SK-N-SH (cell line): ENCODE results near the gene DIS3L. TPM values are rescaled to one million over a fixed set of nuclear protein-coding genes. Genes with fewer than 3 reads are reported as not detected.
A peak's percentile ranks its signal among the peaks of the same experiment; 100 is the strongest.

ENCODE experiments used
- CTCF ChIA-PET: fragments of 300-600, 350-600 bp; formaldehyde crosslinking; extraction: SDS; loops from one replicate; lab custom pipeline; 2021; lab: Yijun Ruan, JAX
- POLR2A ChIA-PET: fragments of 350-600 bp; sonication (Branson Sonifier 250); formaldehyde crosslinking; extraction: SDS; loops from one replicate; lab custom pipeline; 2020; ENCODE audit warnings: antibody characterized with exemption, inconsistent platforms; lab: Yijun Ruan, JAX
- DNase-seq: peaks from one replicate; pipeline ENCODE4 v3.0.0; 2012
- H2AFZ ChIP-seq: fragments of 200-600 bp; sonication (generic); 2 replicates; pipeline ENCODE4 v1.8.1; 2016; ENCODE audit warnings: antibody characterized with exemption, mild to moderate bottlenecking, low read depth
- H3F3A ChIP-seq: fragments of 200-600 bp; sonication (generic); replicated peaks from 2 replicates; pipeline ENCODE3; 2016; ENCODE audit warnings: antibody characterized with exemption, mild to moderate bottlenecking; ENCODE audit not compliant: insufficient read depth
- H3K27ac ChIP-seq, 2 experiments: fragments of 200-500 bp in 1 of 2; fragments of 200-600 bp in 1 of 2; sonication (Bioruptor generic) in 1 of 2; sonication (generic), shearing (Covaris generic) in 1 of 2; 2 replicates each; pipeline versions ENCODE4 v1.5.1 to v1.6.1; 2014 to 2016; ENCODE audit warnings: low read depth in 2 of 2, inconsistent platforms in 1 of 2, low read length in 1 of 2, mild to moderate bottlenecking in 1 of 2, mixed read lengths in 1 of 2
- H3K27me3 ChIP-seq: fragments of 200-600 bp; sonication (generic), shearing (Covaris generic); 2 replicates; pipeline ENCODE4 v1.6.1; 2016; ENCODE audit warnings: mixed run types; ENCODE audit not compliant: insufficient read depth
- H3K36me3 ChIP-seq, 2 experiments: fragments of 200-500 bp in 1 of 2; fragments of 200-600 bp in 1 of 2; sonication (Bioruptor generic) in 1 of 2; sonication (generic) in 1 of 2; replicated peaks in 1 of 2; 2 replicates each; pipeline versions ENCODE3 to v1.5.1; 2014 to 2016; ENCODE audit warnings: low read length in 1 of 2, mild to moderate bottlenecking in 1 of 2; ENCODE audit not compliant: insufficient read depth in 2 of 2, control insufficient read depth in 1 of 2
- H3K4me1 ChIP-seq, 2 experiments: fragments of 200-500 bp in 1 of 2; fragments of 200-600 bp in 1 of 2; sonication (Bioruptor generic) in 1 of 2; sonication (generic), shearing (Covaris generic) in 1 of 2; 2 replicates each; pipeline versions ENCODE4 v1.5.1 to v1.6.1; 2014 to 2016; ENCODE audit warnings: low read depth in 1 of 2, low read length in 1 of 2, mixed run types in 1 of 2; ENCODE audit not compliant: insufficient read depth in 2 of 2, control insufficient read depth in 1 of 2
- H3K4me2 ChIP-seq: fragments of 200-600 bp; sonication (generic), shearing (Covaris generic); 2 replicates; pipeline ENCODE4 v1.6.1; 2017; ENCODE audit warnings: mixed run types
- H3K4me3 ChIP-seq, 2 experiments: fragments of 200-500 bp in 1 of 2; fragments of 200-600 bp in 1 of 2; sonication (Bioruptor generic) in 1 of 2; sonication (generic), shearing (Covaris generic) in 1 of 2; 2 replicates each; pipeline versions ENCODE4 v1.5.1 to v1.8.1; 2014 to 2016; ENCODE audit warnings: low read depth in 2 of 2, inconsistent platforms in 1 of 2, low read length in 1 of 2, mild to moderate bottlenecking in 1 of 2, mixed read lengths in 1 of 2, moderate library complexity in 1 of 2
- H3K79me2 ChIP-seq: fragments of 200-600 bp; sonication (generic); 2 replicates; pipeline ENCODE4 v1.8.1; 2017; ENCODE audit warnings: mild to moderate bottlenecking; ENCODE audit not compliant: insufficient read depth
- H3K9ac ChIP-seq: fragments of 200-600 bp; sonication (generic); 2 replicates; pipeline ENCODE4 v1.6.1; 2017; ENCODE audit warnings: mixed run types
- H3K9me2 ChIP-seq: fragments of 200-600 bp; sonication (generic); 2 replicates; pipeline ENCODE4 v1.6.1; 2017; ENCODE audit warnings: mixed run types
- H3K9me3 ChIP-seq: fragments of 200-600 bp; sonication (generic); 2 replicates; pipeline ENCODE4 v1.6.1; 2017; ENCODE audit warnings: mixed run types, mild to moderate bottlenecking, moderate library complexity
- H4K20me1 ChIP-seq: fragments of 200-600 bp; sonication (generic); 2 replicates; pipeline ENCODE4 v1.6.1; 2017; ENCODE audit warnings: mild to moderate bottlenecking, mixed run types; ENCODE audit not compliant: insufficient read depth
- CHD2 ChIP-seq: fragments of 150-350 bp; IDR thresholded peaks from 2 replicates; pipeline ENCODE4 v1.6.1; 2018; ENCODE audit warnings: low read length; ENCODE audit not compliant: partially characterized antibody
- ELF1 ChIP-seq: IDR thresholded peaks from 2 replicates; pipeline ENCODE4 v1.4.0; 2012
- EP300 ChIP-seq, 2 experiments: IDR thresholded peaks; 2 replicates each; pipeline versions ENCODE4 v1.4.0 to v1.6.1; 2012; ENCODE audit warnings: borderline replicate concordance in 1 of 2, low read depth in 1 of 2, low read length in 1 of 2
- EZH2phosphoT487 ChIP-seq: fragments of 200-600 bp; sonication (generic); IDR thresholded peaks from 2 replicates; pipeline ENCODE4 v1.6.1; 2017; ENCODE audit warnings: low read depth, mixed run types, mild to moderate bottlenecking, antibody characterized with exemption, moderate library complexity, borderline replicate concordance
- FOSL2 ChIP-seq: IDR thresholded peaks from 2 replicates; pipeline ENCODE4 v1.4.0; 2012; ENCODE audit warnings: low read depth, mild to moderate bottlenecking, moderate library complexity, borderline replicate concordance
- FOXJ3 ChIP-seq: sonication (generic); formaldehyde crosslinking; IDR thresholded peaks from 2 replicates; pipeline ENCODE4 v1.5.1; 2020; ENCODE audit warnings: mild to moderate bottlenecking, missing genetic modification reagents
- GABPA ChIP-seq: IDR thresholded peaks from 2 replicates; pipeline ENCODE4 v1.4.0; 2012; ENCODE audit warnings: low read depth, mild to moderate bottlenecking
- GATA2 ChIP-seq: sonication (generic); formaldehyde crosslinking; IDR thresholded peaks from 2 replicates; pipeline ENCODE4 v1.5.0; 2020; ENCODE audit warnings: mild to moderate bottlenecking, missing genetic modification reagents
- IRF3 ChIP-seq: fragments of 150-350 bp; IDR thresholded peaks from 2 replicates; pipeline ENCODE4 v1.6.1; 2016; ENCODE audit warnings: mild to moderate bottlenecking, low read depth, low read length
- JUND ChIP-seq: IDR thresholded peaks from 2 replicates; pipeline ENCODE4 v1.4.0; 2012
- MAX ChIP-seq: IDR thresholded peaks from 2 replicates; pipeline ENCODE4 v1.4.0; 2012; ENCODE audit warnings: low read depth
- NFIC ChIP-seq: IDR thresholded peaks from 2 replicates; pipeline ENCODE4 v1.4.0; 2012; ENCODE audit warnings: borderline replicate concordance
- NRF1 ChIP-seq: IDR thresholded peaks from 2 replicates; pipeline ENCODE4 v1.6.1; 2012; ENCODE audit warnings: low read depth, mild to moderate bottlenecking, low read length
- RFX5 ChIP-seq: IDR thresholded peaks from 2 replicates; pipeline ENCODE4 v1.6.1; 2012; ENCODE audit warnings: mild to moderate bottlenecking, improper control_type of control experiment, low read length
- TCF12 ChIP-seq: IDR thresholded peaks from 2 replicates; pipeline ENCODE4 v1.4.0; 2012
- USF2 ChIP-seq: fragments of 150-350 bp; IDR thresholded peaks from 2 replicates; pipeline ENCODE4 v1.6.1; 2017; ENCODE audit warnings: antibody characterized with exemption, low read length, low read depth, borderline replicate concordance
- YY1 ChIP-seq: IDR thresholded peaks from 2 replicates; pipeline ENCODE4 v1.4.0; 2012; ENCODE audit warnings: low read depth, mild to moderate bottlenecking
- WGBS: methylation state at CpG from one replicate; pipeline ENCODE4 v1.1.6; 2017; ENCODE audit warnings: low lambda C conversion rate; 5-methylcytosine and 5-hydroxymethylcytosine counted together
- polyA plus RNA-seq, 3 experiments: library from polyadenylated mRNA; depleted of rRNA; stranded (reverse); fragments of >200 nt; gene quantifications; 2 replicates each; pipeline ENCODE4 v1.2.3, GENCODE V29; 2012
- TF ChIP-seq, protein P1 (sequence below): IDR thresholded peaks from 2 replicates; pipeline ENCODE4; 2012

The DIS3L gene
- polyA plus RNA-seq, 1 of the 3 experiments (the other 2 are of a cell fraction): 11.5 TPM

DNA sequence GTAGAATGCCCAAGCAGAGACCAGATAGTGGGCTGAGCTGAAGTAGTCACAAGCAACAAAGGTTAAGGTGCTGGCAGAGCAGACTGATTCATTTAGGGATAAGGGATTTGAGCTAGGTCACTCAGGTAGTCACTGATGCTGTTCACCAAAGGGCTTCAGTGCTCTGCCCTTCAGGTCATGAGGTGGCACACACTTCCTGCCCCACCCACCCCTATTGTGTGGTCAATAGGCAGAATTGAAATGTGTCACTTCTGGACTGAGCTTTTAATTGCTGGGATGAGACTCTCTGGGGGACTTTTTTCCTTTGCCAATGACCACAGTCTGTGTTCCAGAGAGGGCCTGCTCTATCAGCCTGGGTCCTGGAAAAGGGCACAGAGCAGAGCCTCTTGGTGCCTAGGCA lies 2.9 kb upstream of the DIS3L start:
- Histone ChIP-seq H3K4me3 (no peak overlapping the region), H3K9me2 (no peaks in the 10 kb centered on the region), H3F3A (peaks cover 25% of the 10 kb centered on the region), H3K27ac (no peak overlapping the region), H3K36me3 (no peaks in the 10 kb centered on the region), H3K4me1 (peaks cover 24 to 26% of the 10 kb centered on the region in 2 experiments; a peak in 3 of 4 replicates), H3K79me2 (peaks cover 5% of the 10 kb centered on the region), H3K4me2 (no peak overlapping the region), H2AFZ (no peak overlapping the region), H3K9ac (no peak overlapping the region), H3K27me3 (no peaks in the 10 kb centered on the region), H4K20me1 (no peaks in the 10 kb centered on the region), H3K9me3 (no peaks in the 10 kb centered on the region)
- ChIA-PET CTCF (interaction anchor here (1.0 to 1.6 kb wide), 3 partner anchors 12 to 374 kb away, joined by 3 to 7 read pairs (median 3); no protein-coding TSS in a partner anchor), POLR2A (no interaction called here)
- no peak for DNase-seq
- TF ChIP-seq IRF3: no peak
- no peak for TF ChIP-seq USF2
- no peak for TF ChIP-seq GATA2 (CRISPR knock-in tag)
- no peak for TF ChIP-seq JUND
- no peak for TF ChIP-seq RFX5
- no peak for TF ChIP-seq NRF1
- no peak for TF ChIP-seq MAX
- no peak for TF ChIP-seq EP300 (IDR thresholded peaks at IDR 0.05; ENCODE audit: borderline replicate concordance in 1 of 2, low read depth in 1 of 2, low read length in 1 of 2)
- TF ChIP-seq GABPA: no peak
- no peak for TF ChIP-seq FOSL2
- no peak for TF ChIP-seq NFIC
- TF ChIP-seq YY1: no peak

DNA sequence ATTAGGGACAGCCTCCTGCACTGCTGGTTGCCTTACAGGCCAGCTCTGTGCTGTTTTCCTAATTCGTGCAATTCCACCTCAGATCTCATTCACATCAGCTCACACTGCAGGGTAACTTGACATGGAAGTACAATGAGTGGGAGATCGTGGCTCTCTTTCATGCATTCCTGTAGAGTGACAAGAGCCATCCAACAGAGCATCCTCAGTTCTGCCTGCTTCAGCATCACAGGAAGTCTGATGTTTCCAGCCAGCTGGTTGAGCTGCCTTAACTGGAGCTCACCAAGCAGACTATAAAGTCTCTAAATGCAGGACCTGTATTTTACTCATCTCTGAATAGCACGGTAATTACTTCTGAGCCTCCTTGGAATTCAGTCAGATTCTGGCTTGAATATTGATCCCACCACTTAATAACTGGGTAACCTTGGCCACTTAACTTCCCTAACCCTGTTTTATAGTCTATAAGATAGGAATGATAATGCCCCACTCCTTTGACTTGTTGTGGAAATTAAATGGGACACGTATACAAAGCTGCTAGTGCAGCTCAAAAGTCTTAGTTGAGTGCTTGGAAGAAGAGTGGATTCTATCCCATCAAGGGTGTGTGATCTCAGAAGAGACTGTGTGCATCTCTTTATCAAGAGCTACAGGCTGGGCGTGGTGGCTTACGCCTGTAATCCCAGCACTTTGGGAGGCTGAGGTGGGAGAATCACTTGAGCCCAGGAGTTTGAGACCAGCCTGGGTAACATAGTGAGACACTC lies 1.4 kb upstream of the DIS3L start:
- Histone ChIP-seq H2AFZ (no peak overlapping the region; the same call in 1 of the 2 replicates), H3F3A (peaks cover 26% of the 10 kb centered on the region), H3K79me2 (peaks cover 19% of the 10 kb centered on the region), H4K20me1 (no peaks in the 10 kb centered on the region), H3K9me3 (no peaks in the 10 kb centered on the region), H3K27ac (no peak overlapping the region), H3K36me3 (no peaks in the 10 kb centered on the region), H3K27me3 (no peaks in the 10 kb centered on the region), H3K4me3 (no peak overlapping the region), H3K9ac (no peak overlapping the region), H3K9me2 (no peaks in the 10 kb centered on the region), H3K4me2 (peak overlapping the region; percentile 95), H3K4me1 (peaks cover 24 to 26% of the 10 kb centered on the region in 2 experiments; a peak in 3 of 4 replicates)
- no peak for DNase-seq
- CTCF ChIA-PET: interaction anchor here (0.7 to 3.0 kb wide), 8 partner anchors 43 to 429 kb away, joined by 3 to 12 read pairs (median 4); partner anchors contain the start of gene SNAPC5
- 75% methylated on average over 6 of the region's 6 CpGs for WGBS
- no peak for TF ChIP-seq EZH2phosphoT487
- no peak for TF ChIP-seq FOXJ3 (CRISPR knock-in tag)
- no peak for TF ChIP-seq FOSL2
- no peak for TF ChIP-seq IRF3
- no peak for TF ChIP-seq EP300 (IDR thresholded peaks at IDR 0.05; ENCODE audit: borderline replicate concordance in 1 of 2, low read depth in 1 of 2, low read length in 1 of 2)
- no peak for TF ChIP-seq TCF12
- TF ChIP-seq CHD2: no peak
- TF ChIP-seq, protein P1, sequence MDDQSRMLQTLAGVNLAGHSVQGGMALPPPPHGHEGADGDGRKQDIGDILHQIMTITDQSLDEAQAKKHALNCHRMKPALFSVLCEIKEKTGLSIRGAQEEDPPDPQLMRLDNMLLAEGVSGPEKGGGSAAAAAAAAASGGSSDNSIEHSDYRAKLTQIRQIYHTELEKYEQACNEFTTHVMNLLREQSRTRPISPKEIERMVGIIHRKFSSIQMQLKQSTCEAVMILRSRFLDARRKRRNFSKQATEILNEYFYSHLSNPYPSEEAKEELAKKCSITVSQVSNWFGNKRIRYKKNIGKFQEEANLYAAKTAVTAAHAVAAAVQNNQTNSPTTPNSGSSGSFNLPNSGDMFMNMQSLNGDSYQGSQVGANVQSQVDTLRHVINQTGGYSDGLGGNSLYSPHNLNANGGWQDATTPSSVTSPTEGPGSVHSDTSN: no peak
- no peak for TF ChIP-seq USF2
- TF ChIP-seq MAX: no peak
- no peak for TF ChIP-seq ELF1
- POLR2A ChIA-PET: no interaction called here
